GM19035 (cell line): ENCODE data around the gene WASHC1.
"Not testable (repeated sequence)": the region's sequence is repeated elsewhere in the genome, so short reads cannot be mapped to it uniquely, and the experiment has no call there.

Experiments
- ATAC-seq: cut with Tn5 transposase; IDR thresholded peaks from one replicate; pipeline ENCODE4 v1.9.1; 2021; ENCODE audit not compliant: unreplicated experiment

WASHC1 gene

DNA sequence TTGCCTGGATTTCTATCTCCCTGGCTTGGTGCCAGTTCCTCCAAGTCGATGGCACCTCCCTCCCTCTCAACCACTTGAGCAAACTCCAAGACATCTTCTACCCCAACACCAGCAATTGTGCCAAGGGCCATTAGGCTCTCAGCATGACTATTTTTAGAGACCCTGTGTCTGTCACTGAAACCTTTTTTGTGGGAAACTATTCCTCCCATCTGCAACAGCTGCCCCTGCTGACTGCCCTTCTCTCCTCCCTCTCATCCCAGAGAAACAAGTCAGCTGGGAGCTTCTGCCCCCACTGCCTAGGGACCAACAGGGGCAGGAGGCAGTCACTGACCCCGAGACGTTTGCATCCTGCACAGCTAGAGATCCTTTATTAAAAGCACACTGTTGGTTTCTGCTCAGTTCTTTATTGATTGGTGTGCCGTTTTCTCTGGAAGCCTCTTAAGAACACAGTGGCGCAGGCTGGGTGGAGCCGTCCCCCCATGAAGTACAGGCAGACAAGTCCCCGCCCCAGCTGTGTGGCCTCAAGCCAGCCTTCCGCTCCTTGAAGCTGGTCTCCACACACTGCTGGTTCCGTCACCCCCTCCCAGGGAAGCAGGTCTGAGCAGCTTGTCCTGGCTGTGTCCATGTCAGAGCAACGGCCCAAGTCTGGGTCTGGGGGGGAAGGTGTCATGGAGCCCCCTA, 15.0 kb downstream of the WASHC1 start:
- not testable (repeated sequence) for ATAC-seq

DNA sequence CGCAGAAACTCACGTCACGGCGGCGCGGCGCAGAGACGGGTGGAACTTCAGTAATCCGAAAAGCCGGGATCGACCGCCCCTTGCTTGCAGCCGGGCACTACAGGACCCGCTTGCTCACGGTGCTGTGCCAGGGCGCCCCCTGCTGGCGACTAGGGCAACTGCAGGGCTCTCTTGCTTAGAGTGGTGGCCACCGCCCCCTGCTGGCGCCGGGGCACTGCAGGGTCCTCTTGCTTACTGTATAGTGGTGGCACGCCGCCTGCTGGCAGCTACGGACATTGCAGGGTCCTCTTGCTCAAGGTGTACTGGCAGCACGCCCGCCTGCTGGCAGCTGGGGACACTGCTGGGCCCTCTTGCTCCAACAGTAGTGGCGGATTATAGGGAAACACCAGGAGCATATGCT, 18.1 kb downstream of the WASHC1 start:
- ATAC-seq = not testable (repeated sequence)

DNA sequence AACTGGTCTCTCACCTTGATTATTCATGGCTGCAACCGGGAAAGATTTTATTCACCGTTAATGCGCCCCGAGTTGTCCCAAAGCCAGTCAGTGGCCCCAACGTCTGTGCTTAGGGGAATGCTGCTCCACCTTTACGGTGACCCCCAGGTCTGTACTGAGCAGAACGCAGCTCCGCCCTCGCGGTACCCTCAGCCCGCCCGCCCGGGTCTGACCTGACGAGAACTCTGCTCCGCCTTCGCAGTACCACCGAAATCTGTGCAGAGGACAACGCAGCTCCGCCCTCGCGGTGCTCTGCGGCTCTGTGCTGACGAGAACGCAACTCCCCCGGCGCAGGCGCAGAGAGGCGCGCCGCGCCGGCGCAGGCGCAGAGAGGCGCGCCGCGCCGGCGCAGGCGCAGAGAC, 18.6 kb downstream of the WASHC1 start:
- ATAC-seq = not testable (repeated sequence)

DNA sequence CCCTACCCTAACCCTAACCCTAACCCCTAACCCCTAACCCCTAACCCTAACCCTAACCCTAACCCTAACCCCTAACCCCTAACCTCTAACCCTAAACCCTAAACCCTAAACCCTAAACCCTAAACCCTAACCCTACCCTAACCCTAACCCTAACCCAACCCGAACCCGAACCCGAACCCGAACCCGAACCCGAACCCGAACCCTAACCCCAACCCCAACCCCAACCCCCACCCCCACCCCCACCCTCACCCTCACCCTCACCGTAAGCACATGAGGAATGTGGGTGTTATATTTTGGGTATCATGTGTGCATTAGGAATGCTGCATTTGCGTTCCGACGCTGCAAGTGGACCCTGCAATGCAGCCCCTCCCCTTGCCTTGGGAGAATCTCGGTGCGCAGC, 19.0 kb downstream of the WASHC1 start:
- ATAC-seq = not testable (repeated sequence)
